HuH-7.5 (cell line): ENCODE results near the gene C1QTNF3.
"Not testable (repeated sequence)": the region's sequence is repeated elsewhere in the genome, so short reads cannot be mapped to it uniquely, and the experiment has no call there.

ENCODE experiments used
- DNase-seq: peaks from one replicate; pipeline ENCODE4 v3.0.0; 2011; ENCODE audit warnings: low spot score

The C1QTNF3 gene, protein sequence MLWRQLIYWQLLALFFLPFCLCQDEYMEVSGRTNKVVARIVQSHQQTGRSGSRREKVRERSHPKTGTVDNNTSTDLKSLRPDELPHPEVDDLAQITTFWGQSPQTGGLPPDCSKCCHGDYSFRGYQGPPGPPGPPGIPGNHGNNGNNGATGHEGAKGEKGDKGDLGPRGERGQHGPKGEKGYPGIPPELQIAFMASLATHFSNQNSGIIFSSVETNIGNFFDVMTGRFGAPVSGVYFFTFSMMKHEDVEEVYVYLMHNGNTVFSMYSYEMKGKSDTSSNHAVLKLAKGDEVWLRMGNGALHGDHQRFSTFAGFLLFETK

GRCh38 chr5:34043099-34043876 is at the start of gene C1QTNF3:
C1QTNF3 (minus strand) TSS chr5:34043213; CDS start chr5:34043125, 88 bp downstream.
- DNase-seq, result no peak

DNA sequence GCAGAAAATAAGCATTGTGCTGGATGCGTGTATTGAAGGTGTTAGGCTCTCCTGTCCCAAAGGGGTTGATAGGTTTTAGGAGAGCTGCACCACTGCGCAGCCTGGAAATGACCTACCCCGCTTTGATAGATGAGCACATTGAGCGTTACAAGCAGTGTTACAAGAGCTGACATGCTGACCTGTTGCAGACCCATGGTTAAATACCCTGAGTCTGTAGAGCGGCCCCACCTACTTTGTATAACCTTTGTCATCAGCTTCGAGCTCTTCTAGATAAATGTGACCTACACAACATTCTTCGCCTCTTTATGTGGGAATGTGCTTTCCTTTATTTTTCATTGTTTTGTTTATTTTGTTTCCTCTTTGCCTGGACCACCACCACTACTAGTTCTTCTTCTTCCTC is 48.0 kb upstream of the C1QTNF3 start:
- DNase-seq, result not testable (repeated sequence)

DNA sequence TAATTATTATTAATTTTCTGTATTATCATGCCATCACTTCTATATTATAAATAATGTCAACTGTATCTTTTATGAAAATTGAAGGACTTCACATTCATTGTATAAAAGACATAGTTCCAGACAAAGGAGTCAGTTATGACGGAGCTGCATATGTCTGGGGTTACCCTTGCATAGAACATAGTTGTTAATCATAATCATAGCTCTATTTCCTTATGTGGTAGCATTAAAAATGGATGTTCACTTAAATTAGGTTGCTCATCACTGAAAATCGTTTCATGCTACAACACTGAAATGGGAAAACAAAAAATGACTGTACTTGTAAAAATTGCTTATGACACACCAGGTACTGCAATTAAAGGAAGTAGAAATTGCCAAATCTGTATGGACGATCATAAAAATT is 46.8 kb upstream of the C1QTNF3 start:
- DNase-seq, result not testable (repeated sequence)

GRCh38 chr5:34087728-34088127 is 44.7 kb upstream of the C1QTNF3 start:
- DNase-seq, result not testable (repeated sequence)

- DNase-seq, result not testable (repeated sequence)
Observed at GRCh38 chr5:34083898-34084297, 40.9 kb upstream of the C1QTNF3 start.

DNA sequence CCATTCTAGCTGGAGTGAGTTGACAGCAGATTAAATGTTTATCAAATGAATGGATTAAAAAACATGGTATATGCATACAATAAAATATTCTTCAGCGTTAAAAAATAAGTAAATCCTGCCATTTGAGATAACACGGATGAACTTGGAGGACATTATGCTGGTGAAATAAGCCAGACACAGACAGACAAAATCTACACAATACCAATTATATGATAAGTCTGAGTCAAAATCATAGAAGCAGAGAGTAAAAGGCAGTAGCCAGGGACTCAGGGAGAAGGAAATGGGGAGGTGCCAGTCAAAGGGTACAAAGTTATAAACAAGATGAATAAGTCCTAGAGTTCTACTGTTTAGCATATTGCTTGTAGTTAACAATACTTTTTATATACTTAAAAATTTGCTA is 36.5 kb upstream of the C1QTNF3 start:
- not testable (repeated sequence) for DNase-seq

DNA sequence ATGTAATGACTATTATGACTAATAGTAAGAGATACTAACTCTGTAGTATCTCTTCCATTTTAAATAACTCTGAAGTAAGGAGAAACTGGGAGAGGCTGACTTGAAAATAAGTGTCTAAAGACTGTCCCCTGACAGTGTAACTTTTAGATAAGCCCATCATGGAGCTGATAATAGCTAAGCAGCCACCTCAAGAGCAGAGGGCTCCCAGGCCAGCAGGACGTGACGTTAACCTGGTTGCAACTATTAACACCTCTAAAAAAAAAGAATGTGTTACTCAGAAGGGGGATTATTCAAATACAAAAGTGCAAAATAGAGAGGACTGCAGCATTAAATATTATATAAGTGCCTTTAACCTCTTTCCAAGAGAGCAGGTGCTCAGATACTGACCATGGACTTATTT is 34.6 kb upstream of the C1QTNF3 start:
- not testable (repeated sequence) for DNase-seq

- not testable (repeated sequence) for DNase-seq
Observed at GRCh38 chr5:34076719-34077364, 33.8 kb upstream of the C1QTNF3 start.

DNA sequence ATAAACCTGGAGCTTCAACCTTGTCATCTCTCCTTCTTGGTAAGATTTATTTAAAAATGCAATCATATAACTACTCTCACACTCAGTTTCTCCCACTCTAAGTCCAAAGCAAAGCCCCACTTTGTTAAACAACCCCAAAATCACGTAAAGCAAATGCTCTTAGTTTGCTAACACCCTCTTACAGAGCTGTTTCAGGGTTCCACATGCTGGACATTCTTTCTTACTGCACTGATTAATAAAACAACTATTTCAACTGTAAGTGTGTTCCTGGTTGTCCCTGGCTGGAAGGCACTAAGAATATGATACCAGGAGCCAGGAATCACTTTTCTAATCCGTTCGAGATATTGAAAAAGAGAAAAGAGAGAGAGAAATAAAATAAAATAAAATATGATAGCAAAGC is 31.5 kb upstream of the C1QTNF3 start:
- not testable (repeated sequence) for DNase-seq

GRCh38 chr5:34074071-34074470 is 31.1 kb upstream of the C1QTNF3 start:
- DNase-seq, result not testable (repeated sequence)

GRCh38 chr5:34070626-34071025 is 27.6 kb upstream of the C1QTNF3 start:
- DNase-seq, result not testable (repeated sequence)

DNA sequence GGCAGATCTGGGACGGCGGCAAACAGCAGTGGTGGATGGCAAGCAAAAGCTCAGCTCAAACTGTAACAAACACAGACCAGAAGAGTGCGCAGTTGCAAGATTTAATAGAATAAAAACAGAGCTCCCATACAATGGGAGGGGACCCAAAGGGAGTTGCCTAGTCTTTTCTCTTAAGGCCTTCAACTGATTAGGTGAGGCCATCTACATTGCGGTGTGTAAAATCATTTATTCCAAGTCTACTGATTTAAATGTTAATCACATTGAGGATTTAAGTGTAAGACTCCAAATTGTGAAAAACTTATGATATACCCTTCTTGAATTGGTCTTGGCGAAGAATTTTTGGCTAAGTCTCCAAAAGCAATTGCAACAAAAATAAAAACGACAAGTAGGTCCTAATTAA is 21.6 kb upstream of the C1QTNF3 start:
- no peak for DNase-seq

- no peak for DNase-seq
Observed at GRCh38 chr5:34062419-34062818, 19.4 kb upstream of the C1QTNF3 start.

GRCh38 chr5:34061993-34062392 is 19.0 kb upstream of the C1QTNF3 start:
- no peak for DNase-seq

DNA sequence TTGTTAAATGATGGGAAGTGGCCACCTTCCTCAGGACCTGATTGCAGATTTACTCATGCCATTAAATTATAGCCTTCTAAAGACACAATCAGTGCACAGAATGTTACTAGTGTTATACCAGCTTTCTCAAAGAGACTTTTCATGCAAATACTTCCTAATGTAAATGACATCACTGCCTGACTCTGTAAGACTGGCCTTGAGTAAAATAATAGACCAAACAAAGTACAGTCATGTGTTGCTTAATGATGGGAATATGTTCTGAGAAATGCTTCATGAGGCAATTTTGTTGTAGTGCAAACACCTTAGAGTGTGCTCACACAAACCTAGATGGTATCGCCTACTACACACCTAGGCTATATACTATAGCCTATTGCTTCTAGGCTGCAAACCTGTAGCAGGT is 17.0 kb upstream of the C1QTNF3 start:
- no peak for DNase-seq

DNA sequence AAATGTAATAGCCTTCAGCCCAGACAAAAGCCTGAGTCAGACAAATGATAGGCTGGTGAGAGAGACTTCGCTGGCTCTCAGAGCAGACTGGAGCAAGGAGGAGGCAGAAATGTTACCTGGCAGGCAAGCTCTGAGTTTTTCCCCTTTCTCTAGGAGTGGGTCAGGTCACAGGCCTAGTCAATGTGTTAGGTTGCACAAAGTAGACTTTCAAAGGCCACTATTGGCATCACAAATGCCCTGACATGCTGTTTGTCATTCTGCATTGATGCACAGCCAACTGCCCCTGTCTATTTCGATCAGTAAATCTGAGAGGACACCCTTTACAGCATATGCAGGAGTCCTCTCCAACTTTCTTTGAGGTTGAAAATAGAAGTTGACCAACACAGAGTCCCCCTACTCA is 15.5 kb upstream of the C1QTNF3 start:
- no peak for DNase-seq

- no peak for DNase-seq
Observed at GRCh38 chr5:34057569-34057968, 14.6 kb upstream of the C1QTNF3 start.

GRCh38 chr5:34057118-34057517 is 14.1 kb upstream of the C1QTNF3 start:
- no peak for DNase-seq

- DNase-seq, result no peak
Observed at GRCh38 chr5:34055667-34056066, 12.7 kb upstream of the C1QTNF3 start.

DNA sequence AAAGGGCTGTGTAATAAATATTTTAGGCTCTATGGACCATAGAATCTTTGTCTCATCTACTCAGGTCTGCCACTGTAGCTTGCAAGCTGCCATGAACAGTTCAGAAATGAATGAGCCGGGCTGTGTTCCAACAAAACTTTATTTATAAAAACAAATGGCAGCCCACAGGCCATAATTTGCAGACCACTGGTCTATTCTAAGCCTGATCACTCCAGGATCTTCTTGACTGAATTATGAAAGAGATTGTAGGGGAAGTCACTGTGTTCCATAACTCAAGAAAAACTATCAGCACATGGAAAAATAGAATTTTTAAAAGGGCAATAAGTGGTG is 11.4 kb upstream of the C1QTNF3 start:
- DNase-seq, result no peak

GRCh38 chr5:34053571-34054399 is 10.8 kb upstream of the C1QTNF3 start:
- DNase-seq, result no peak

GRCh38 chr5:34053133-34053532 is 10.1 kb upstream of the C1QTNF3 start:
- no peak for DNase-seq
